Measurements from ENCODE around the gene TJAP1.

DNA sequence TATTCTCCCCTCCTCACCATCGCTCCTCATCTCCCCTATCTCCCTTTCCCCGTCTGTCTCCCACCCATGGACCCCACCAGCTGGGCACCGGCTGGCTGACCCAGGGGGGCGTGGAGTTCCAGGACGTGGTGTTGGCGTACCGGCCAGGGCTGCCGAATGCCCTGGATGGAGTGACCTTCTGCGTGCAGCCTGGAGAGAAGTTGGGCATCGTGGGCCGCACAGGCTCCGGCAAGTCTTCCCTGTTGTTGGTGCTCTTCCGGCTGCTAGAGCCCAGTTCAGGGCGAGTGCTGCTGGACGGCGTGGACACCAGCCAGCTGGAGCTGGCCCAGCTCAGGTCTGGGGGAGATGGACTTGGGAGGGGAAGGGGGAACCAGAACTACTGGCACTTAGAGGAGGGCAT, 29.8 kb upstream of the TJAP1 start:
- TF ChIP-seq EZH2 (IDR thresholded peaks at IDR 0.05) = no peak
- no peak for TF ChIP-seq POLR2AphosphoS5 (IDR thresholded peaks at IDR 0.05; ENCODE audit: borderline replicate concordance, low read depth, low read length)
